GM19023 (cell line): ENCODE measurements around the gene IL2RG.

ENCODE experiments used
- ATAC-seq: cut with Tn5 transposase; IDR thresholded peaks from one replicate; pipeline ENCODE4 v1.9.1; 2021; ENCODE audit warnings: mild to moderate bottlenecking, moderate library complexity; ENCODE audit not compliant: unreplicated experiment

The IL2RG gene

DNA sequence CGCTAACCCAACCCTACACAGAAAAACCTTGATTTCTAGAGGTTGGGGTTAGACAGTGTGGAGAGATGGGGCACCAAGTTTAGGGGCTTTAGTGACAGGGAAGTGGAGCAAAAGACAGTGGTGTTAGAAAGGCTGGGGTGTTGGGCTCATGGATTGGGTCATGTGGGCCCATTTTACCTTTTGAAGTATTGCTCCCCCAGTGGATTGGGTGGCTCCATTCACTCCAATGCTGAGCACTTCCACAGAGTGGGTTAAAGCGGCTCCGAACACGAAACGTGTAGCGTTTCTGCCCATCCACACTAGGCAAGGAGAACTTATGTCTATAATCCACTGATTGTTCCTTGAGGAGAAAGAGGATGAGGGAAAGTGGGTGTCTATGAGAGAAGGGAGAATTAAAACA is 2.3 kb downstream of the IL2RG start:
- ATAC-seq = no peak

DNA sequence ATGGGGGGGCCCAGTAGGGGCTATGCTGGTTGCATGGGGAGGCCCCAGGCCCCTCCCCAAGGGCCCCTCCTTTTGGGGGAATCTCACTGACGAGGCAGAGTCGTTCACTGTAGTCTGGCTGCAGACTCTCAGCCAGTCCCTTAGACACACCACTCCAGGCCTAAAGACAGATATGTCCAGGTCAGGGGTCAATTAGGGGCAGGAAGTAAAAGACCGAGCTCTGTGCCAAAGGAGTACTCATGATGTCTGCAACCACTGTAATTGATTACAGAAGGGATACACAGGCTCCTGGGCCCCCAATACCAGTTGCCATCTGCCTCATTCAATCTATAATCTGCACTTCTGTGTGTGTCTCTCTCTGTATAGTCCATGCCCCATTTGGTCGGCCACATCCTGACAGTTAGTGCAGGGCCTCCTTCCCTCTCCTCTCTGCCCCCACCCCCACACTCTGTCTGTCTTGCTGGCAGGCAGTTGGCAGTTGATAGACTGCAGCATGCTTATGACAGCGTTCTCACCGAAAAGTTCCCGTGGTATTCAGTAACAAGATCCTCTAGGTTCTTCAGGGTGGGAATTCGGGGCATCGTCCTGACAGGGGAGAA is 3.5 kb downstream of the IL2RG start:
- no peak for ATAC-seq

DNA sequence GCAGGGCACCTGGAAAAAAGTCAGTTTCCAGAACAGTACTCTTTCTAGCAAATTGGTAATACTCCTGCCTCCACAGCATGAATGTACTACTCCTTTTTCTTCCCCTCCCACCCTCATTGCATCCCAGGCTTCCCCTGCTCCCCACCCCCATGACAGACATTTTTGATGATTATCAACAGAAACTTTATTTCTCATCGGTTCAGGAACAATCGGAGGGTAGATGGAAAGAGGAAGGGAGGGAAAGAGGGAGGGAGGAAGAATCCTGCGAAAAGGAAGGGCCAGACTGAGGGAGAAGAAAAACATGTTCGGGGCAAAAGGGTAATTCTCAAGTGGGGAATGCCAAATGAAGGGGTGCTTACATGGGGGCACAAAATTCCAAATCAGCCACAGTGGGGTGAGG is 4.1 kb downstream of the IL2RG start:
- no peak for ATAC-seq

DNA sequence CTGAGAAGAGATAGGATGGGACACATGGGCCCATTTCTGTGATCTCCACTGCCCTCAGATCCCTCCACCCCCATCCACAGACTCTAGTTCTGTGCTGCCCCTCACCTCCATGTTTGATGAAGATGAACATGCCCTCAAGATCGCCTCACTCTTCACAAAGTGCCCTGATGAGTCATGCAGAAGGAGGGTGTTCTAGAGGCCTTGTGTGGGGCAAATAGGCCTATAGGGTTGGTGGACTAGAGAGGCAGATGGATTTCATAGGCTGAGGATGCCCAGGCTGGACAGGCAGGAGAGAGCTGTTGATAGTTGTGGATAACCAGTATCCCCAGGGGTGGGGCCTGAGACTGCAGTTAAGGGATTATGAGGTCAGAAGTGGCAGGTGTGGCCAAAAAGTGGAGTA is 5.0 kb downstream of the IL2RG start, which contains the start of gene CXorf65:
Gene CXorf65 (minus strand): TSS at position 314 of the 400 bp plus-strand sequence. CDS start 184 bp downstream, at position 130.
- ATAC-seq = no peak

DNA sequence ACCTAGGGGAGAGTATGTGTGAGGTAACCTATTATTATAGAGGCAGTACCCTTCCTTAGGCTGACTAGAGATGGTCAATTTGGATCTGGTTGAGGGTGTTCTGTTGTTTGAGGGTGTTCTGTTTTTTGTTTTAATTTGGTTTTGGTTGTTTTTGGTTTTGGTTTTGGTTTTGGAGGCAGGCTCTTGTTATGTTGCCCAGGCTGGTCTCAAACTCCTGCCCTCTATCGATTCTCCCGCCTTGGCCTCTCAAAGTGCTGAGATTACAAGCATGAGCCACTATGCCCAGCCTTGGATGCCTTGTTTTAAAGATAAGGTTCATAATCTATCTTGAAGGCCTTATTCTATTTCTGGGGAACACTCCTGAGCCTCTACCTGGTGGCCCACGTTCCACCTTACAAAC is 5.7 kb downstream of the IL2RG start:
- ATAC-seq = no peak

DNA sequence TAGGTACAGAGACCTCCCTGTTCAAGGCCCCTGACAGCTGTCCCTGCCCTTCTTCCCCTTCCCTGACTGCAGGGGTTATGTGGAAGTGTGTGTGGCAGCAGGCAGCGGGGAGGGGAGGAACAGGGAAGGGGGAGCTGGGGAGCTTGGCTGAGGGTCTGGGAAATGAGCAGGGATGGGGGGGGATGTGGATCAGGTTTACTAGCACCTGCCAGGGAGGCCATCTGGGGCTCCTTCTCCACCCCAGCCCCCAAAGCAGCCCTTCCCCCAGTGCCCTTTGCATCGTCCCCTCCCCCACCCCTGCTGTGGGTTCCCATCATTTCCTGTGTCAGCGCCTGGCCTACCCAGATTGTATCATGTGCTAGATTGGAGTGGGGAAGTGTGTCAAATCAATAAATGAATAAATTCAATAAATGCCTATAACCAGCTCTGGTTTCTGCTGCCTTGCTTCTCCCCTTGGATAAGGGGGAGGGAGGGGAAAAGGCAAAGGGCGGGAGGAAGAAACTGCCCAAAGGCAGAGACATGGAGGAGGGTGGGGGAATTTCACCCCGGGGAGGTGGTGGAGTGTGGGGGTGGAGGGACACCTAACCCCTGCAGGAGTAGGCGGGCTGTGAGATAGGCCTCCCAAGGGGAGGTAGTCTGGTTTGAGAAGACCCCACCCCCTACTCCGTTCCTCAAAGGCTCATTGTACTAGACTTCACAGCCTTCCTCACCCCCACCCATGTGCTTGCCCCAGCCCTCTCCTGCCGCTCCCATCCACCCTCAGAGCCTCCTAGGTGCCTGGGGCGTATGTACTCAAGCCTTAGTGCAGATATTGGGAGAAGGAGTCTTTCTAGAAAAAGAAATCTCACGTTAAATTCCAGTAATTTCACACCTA is 8.0 kb downstream of the IL2RG start:
- no peak for ATAC-seq

DNA sequence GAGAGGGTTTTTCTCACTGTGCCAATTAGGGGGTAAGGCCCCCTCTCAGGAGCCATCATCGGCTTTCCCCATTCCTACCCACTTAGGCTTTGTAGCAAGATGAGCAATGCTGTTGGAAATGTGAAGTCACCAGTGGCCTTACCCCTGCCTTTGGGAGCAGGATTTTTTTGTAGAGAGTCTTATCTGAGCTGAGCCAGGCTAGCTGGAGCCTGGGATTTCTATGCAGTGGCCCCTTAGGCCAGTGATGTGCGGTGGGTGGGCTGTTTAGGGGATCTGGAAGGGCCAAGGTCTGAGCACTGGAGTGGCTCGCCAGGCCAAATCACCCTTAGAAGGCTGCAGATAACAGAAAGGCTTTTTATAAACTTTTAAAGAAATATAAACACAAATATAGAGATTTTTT is 9.1 kb downstream of the IL2RG start:
- ATAC-seq = no peak

DNA sequence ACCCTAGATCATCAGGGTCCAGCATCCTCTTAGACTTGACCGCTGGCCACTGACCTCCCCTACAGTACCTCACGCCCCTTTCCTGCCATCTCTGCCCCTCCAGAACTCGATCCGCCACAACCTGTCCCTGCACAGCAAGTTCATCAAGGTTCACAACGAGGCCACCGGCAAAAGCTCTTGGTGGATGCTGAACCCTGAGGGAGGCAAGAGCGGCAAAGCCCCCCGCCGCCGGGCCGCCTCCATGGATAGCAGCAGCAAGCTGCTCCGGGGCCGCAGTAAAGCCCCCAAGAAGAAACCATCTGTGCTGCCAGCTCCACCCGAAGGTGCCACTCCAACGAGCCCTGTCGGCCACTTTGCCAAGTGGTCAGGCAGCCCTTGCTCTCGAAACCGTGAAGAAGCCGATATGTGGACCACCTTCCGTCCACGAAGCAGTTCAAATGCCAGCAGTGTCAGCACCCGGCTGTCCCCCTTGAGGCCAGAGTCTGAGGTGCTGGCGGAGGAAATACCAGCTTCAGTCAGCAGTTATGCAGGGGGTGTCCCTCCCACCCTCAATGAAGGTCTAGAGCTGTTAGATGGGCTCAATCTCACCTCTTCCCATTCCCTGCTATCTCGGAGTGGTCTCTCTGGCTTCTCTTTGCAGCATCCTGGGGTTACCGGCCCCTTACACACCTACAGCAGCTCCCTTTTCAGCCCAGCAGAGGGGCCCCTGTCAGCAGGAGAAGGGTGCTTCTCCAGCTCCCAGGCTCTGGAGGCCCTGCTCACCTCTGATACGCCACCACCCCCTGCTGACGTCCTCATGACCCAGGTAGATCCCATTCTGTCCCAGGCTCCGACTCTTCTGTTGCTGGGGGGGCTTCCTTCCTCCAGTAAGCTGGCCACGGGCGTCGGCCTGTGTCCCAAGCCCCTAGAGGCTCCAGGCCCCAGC is 10.5 kb downstream of the IL2RG start:
- ATAC-seq = no peak

DNA sequence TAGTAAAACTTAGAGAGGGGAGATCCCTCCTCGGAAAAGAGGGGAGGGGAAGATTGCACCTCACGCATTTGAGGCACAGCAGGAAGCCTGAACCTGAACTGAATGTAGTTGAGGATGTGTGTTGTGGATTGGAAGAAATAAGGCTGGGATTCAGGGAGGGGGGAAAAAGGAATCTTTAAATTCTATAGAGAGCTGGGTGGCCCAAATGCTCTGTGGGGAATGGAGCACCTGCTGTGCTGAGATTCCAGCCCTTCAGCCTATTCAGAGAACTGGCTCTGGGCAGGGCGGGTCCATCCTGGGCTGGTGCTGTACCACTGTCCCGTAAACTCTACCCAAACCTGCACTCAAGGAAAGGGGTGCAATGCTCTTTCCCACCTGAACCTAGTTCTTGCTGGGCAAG is 11.6 kb downstream of the IL2RG start:
- ATAC-seq = no peak

DNA sequence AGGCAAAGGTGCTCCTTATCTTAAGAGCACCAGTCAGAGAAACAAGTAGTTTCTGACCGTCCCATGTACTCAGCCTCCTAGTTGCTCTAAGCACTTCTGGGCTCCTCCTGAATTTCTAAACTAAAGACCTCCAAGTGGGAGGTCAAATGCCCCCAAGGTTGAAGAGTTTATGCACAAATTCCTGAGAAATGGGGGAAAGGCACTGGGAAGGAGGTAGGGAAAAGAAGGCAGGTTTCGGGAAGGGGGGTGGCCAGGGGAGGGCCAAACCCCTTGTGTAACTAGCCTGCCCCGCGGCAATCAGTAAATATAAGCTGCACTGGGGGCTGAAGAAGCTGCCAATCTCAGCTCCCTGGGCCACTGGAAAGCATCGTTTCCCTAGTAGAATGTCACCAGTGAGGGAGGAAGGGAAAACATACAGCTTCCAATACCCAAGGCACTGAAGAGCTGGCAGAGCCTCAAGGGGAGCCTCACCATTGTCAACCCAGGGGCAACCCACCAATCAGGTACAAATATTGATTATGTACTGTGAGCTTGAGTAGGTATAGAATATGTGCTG is 12.3 kb downstream of the IL2RG start:
- ATAC-seq = no peak

DNA sequence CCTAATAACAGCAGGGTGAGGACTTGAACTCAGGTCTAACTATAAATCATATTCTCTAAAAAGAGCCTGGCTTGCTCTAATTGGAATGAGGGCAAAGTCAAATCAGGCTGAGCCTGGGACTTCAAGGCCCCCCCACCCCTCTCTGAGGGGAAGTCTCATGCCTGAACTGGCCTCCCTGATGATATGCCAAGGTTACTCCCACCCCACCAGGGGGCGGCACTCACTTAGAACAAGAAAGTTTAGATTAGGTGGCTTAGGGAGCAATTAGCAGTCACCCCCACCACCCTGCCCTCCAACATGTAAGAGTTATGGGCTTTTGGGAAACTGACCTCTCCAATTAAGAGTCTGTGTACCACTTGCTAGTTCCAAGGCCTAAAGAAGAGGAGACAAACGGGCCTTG is 13.1 kb downstream of the IL2RG start:
- ATAC-seq = no peak

DNA sequence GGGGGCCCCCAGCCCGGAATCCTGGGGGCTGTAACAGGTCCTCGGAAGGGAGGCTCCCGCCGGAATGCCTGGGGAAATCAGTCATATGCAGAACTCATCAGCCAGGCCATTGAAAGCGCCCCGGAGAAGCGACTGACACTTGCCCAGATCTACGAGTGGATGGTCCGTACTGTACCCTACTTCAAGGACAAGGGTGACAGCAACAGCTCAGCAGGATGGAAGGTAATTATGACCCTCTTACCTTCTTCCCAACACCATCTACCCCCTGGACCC is 14.7 kb downstream of the IL2RG start:
- no peak for ATAC-seq

DNA sequence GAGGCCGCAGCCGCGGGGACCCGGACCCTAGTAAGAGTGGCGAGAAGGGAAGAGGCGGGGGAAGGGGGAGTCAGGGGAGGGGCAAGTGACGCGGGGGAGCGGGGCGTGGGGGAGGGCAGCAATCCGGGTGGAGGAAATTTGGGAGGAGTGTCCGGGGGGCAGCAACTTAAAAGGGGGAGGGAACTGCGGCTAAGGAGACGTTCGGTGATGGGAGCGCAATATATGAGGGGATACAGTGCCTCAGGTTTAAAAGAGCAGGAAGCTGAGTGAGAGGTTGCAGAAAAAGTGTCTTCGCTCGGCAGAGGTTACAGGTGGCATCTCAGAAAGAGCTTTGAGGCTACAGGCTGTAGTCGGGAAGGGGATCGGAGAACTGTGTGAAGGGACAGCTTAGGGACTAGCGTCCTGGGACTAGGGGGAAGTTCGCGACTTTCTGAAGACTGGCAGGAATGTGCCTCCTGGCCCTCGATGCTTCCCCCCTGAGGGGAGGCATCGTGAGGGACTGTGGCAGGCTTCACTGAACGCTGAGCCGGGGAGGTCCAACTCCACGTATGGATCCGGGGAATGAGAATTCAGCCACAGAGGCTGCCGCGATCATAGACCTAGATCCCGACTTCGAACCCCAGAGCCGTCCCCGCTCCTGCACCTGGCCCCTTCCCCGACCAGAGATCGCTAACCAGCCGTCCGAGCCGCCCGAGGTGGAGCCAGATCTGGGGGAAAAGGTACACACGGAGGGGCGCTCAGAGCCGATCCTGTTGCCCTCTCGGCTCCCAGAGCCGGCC is 15.2 kb downstream of the IL2RG start:
- peak; percentile 30 for ATAC-seq

DNA sequence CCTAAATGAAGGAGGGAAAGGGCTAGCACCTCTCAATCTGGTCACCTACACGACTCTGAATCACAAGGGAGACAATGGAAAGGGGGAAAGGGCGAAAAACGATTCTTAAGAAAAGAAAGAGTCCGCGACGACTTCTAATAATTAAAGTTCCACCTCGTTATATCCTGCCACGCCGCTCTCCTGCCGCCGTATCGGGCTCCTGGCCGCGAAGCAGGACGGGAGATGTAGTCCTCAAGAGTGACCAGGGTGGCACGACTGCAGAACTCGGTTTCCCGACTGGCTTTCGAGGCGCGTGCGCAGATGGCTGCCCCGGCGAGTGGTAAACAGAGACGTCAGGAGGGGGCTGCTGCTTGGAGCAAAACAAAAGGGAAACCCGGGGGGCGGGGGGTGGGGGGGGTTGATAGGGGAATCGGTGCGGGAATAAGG is 15.8 kb downstream of the IL2RG start, which contains the start of gene FOXO4:
Gene FOXO4 (plus strand): TSS at position 297 of the 426 bp plus-strand sequence. CDS start 678 bp downstream, outside the sequence.
- peak; percentile 87 for ATAC-seq

DNA sequence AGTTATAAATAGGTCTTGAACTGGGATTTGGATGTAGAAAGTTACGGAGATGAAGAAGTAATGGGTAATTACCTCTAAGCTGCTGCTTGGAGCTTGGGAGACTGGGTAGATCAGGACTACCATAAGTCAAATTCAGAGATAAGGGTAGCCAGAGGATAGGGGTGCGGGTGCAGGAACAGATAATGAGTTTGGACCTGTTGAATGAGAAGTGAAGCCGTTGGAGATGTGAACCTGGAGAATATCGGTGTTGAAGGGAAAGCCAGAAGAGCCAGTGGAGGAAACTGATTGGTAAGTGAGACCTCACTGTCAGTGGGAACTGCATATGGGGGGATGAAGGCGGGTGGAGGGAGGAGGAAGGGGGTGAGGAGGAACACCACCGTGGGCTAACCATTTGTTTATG is 16.3 kb downstream of the IL2RG start:
- no peak for ATAC-seq

DNA sequence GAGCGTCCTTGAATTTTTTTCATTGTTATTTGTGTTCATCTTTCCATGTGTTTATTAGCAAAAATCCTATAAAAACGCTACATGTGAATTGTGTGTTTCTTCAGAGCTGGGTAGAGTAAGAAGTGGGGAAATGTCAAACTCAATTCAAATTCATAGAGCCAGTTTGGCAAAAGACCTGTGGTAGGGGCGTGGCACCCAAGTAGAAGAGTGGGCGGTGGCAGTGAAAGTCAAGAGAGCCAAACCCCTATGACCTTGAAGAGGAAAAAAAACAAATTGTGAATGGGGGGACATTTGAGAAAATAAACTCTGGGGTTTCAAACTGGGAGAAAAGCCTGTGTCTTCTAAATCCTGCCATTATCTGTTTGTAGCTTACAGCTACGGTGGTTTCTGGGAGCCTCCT is 20.1 kb downstream of the IL2RG start:
- ATAC-seq = no peak

DNA sequence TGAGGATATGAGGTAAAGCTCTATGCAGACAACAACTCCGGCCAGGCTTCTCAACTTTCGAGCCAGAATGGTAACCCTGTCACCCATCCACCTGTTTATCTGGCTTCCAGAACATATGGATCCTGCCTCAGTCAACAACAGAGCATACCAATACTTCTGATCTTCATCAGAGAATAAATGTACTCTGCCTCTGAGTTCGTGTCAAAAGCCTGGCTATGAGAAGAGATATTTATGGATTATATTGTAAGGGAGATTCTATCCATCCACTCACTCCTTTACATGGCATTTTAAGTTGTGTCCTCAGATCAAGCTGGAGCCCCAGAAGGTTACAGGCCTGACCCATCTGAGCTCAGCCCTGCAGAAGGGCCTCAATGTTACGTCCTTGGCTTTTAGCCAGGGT is 25.5 kb downstream of the IL2RG start:
- ATAC-seq = no peak

DNA sequence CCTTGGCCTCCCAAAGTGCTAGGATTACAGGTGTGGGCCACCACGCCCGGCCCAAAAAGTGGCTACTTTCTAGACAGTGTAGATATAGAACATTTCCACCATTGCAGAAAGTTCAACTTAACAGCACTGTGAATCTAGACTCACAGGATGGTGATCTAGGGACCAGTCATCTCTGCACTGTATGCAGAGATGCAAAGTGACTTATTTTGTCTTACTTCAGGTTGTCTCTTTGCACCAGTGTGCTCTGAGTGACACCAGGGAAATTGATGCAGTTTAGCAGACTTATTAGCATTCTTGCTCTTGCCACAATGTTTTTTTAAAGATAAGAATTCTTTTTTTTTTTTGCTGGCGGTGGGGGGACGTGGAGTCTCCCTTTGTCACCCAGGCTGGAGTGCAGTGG is 28.6 kb downstream of the IL2RG start:
- no peak for ATAC-seq

DNA sequence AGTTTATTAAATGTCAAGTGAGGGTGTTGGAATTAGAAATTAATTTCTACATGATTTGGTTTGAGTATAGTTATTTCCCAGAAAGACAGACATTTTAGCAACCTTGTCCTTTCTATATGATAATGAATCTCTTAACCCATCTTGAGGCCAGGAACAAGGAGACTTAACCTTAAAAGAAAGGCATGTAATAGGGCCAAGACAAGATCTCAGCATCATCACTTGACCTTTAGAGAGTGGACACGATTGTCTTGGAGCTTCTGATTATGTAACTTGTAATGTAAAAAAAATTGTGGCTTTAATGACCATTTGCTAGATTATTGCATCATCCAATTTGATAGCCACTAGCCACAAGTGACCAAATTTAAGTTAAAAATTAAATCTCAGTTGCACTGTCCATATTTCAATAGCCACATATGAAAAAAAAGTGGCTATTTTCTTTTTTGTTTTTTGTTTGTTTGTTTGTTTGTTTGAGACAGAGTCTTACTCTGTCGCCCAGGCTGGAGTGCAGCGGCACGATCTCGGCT is 29.2 kb downstream of the IL2RG start:
- ATAC-seq = no peak
